Mesenchymal stem cell (in vitro differentiated cells and primary cell): ENCODE data around the gene RDH13.
"Not testable (repeated sequence)": the region's sequence is repeated elsewhere in the genome, so short reads cannot be mapped to it uniquely, and the experiment has no call there.

ENCODE experiments used
- DNase-seq: peaks from one replicate; pipeline ENCODE4 v3.0.0-alpha.2; 2013
- H2AFZ ChIP-seq: one replicate; pipeline ENCODE4 v1.6.1; 2013; ENCODE audit warnings: low read depth, mild to moderate bottlenecking, control low read depth, inconsistent platforms, low read length, moderate library complexity
- H2AK5ac ChIP-seq: 2 replicates; pipeline ENCODE4 v1.6.1; 2013; ENCODE audit warnings: low read length, moderate library complexity, mild to moderate bottlenecking, inconsistent platforms; ENCODE audit not compliant: severe bottlenecking
- H2BK120ac ChIP-seq: one replicate; pipeline ENCODE4 v1.6.1; 2013; ENCODE audit warnings: low read depth, mild to moderate bottlenecking, inconsistent platforms, low read length, moderate library complexity
- H2BK12ac ChIP-seq, 2 experiments: one replicate each; pipeline ENCODE4 v1.6.1; 2013; ENCODE audit warnings: inconsistent platforms in 2 of 2, low read length in 2 of 2, mild to moderate bottlenecking in 2 of 2, moderate library complexity in 2 of 2, control low read depth in 1 of 2
- H2BK15ac ChIP-seq: one replicate; pipeline ENCODE4 v1.6.1; 2013; ENCODE audit warnings: mild to moderate bottlenecking, low read depth, inconsistent platforms; ENCODE audit not compliant: poor library complexity, severe bottlenecking
- H2BK5ac ChIP-seq: 2 replicates; pipeline ENCODE4 v1.6.1; 2013; ENCODE audit warnings: low read depth, mild to moderate bottlenecking, low read length, control low read depth, inconsistent platforms; ENCODE audit not compliant: poor library complexity, severe bottlenecking
- H3K14ac ChIP-seq, 2 experiments: one replicate each; pipeline ENCODE4 v1.6.1; 2013; ENCODE audit warnings: inconsistent platforms in 2 of 2, low read length in 2 of 2, control low read depth in 1 of 2, mild to moderate bottlenecking in 1 of 2, moderate library complexity in 1 of 2
- H3K18ac ChIP-seq, 2 experiments: one replicate each; pipeline ENCODE4 v1.6.1; 2013; ENCODE audit warnings: inconsistent platforms in 2 of 2, low read length in 2 of 2, control low read depth in 1 of 2, low read depth in 1 of 2, mild to moderate bottlenecking in 1 of 2
- H3K23ac ChIP-seq, 2 experiments: one replicate each; pipeline ENCODE4 v1.6.1; 2013; ENCODE audit warnings: inconsistent platforms in 2 of 2, low read length in 2 of 2, mild to moderate bottlenecking in 2 of 2, moderate library complexity in 2 of 2, control low read depth in 1 of 2
- H3K27ac ChIP-seq: 2 replicates; pipeline ENCODE4 v1.5.1; 2013; ENCODE audit warnings: mild to moderate bottlenecking, moderate library complexity, low read length, control low read depth, inconsistent platforms; ENCODE audit not compliant: poor library complexity, severe bottlenecking
- H3K27me3 ChIP-seq, 2 experiments: 2 replicates each; pipeline versions ENCODE4 v1.6.1 to v1.7.0; 2013; ENCODE audit warnings: low read length in 2 of 2, mild to moderate bottlenecking in 2 of 2, moderate library complexity in 2 of 2, control low read depth in 1 of 2, inconsistent platforms in 1 of 2; ENCODE audit not compliant: control insufficient read depth in 1 of 2, insufficient read depth in 1 of 2
- H3K36me3 ChIP-seq, 2 experiments: 2 replicates each; pipeline versions ENCODE4 v1.6.1 to v1.7.0; 2013; ENCODE audit warnings: low read length in 2 of 2, control low read depth in 1 of 2, inconsistent platforms in 1 of 2, low read depth in 1 of 2, mild to moderate bottlenecking in 1 of 2; ENCODE audit not compliant: insufficient read depth in 2 of 2, control insufficient read depth in 1 of 2
- H3K4ac ChIP-seq, 2 experiments: one replicate each; pipeline ENCODE4 v1.6.1; 2013; ENCODE audit warnings: inconsistent platforms in 2 of 2, low read length in 2 of 2, mild to moderate bottlenecking in 2 of 2, moderate library complexity in 2 of 2, control low read depth in 1 of 2, low read depth in 1 of 2
- H3K4me1 ChIP-seq: 2 replicates; pipeline ENCODE4 v1.6.1; 2013; ENCODE audit warnings: low read depth, low read length, control low read depth; ENCODE audit not compliant: control insufficient read depth, insufficient read depth
- H3K4me2 ChIP-seq: 2 replicates; pipeline ENCODE4 v1.6.1; 2013; ENCODE audit warnings: low read length, mild to moderate bottlenecking, inconsistent platforms; ENCODE audit not compliant: poor library complexity, severe bottlenecking
- H3K4me3 ChIP-seq, 2 experiments: 2 replicates each; pipeline versions ENCODE4 v1.5.1 to v1.7.0; 2013; ENCODE audit warnings: low read length in 2 of 2, mild to moderate bottlenecking in 2 of 2, control low read depth in 1 of 2, low read depth in 1 of 2; ENCODE audit not compliant: insufficient read depth in 1 of 2
- H3K79me1 ChIP-seq: replicated peaks from 2 replicates; pipeline ENCODE4 v1.6.1; 2013; ENCODE audit warnings: mild to moderate bottlenecking, control low read depth, low read length, inconsistent platforms; ENCODE audit not compliant: poor library complexity, severe bottlenecking
- H3K9ac ChIP-seq: 2 replicates; pipeline ENCODE4 v1.7.0; 2013; ENCODE audit warnings: mild to moderate bottlenecking, low read length, moderate library complexity
- H3K9me3 ChIP-seq: 2 replicates; pipeline ENCODE4 v1.7.0; 2013; ENCODE audit warnings: mild to moderate bottlenecking, low read length; ENCODE audit not compliant: control insufficient read depth
- H4K8ac ChIP-seq: one replicate; pipeline ENCODE4 v1.6.1; 2013; ENCODE audit warnings: inconsistent platforms, mild to moderate bottlenecking, low read length, moderate library complexity
- H4K91ac ChIP-seq: one replicate; pipeline ENCODE4 v1.6.1; 2013; ENCODE audit warnings: mild to moderate bottlenecking, low read length, inconsistent platforms
- WGBS: methylation state at CpG from one replicate; pipeline ENCODE4 v1.1.7; 2013; ENCODE audit warnings: mixed read lengths; 5-methylcytosine and 5-hydroxymethylcytosine counted together

Gene RDH13

DNA sequence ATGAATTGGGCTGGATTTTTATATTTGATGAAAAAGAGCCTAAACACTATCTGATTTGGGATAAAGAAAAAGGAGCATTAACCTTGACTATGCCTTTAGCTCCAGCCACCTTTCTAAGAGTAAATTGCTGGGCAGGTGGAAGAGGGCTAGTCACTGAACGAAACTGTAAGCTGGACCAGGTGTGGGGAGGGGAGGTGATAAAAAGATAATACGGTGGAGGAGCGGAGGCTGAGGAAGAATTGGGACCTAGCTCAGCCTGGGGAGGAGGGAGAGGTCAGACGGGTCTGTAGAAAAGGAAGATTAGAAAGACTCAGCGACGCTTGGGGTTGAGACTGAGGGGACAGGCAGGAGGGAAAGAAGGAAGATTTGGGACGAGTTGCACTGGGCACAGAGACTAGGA lies 52.4 kb downstream of the RDH13 start:
- DNase-seq, H2BK12ac ChIP-seq, H3K4ac ChIP-seq, H3K27me3 ChIP-seq, H3K9me3 ChIP-seq, H3K9ac ChIP-seq, H3K4me3 ChIP-seq, H2AK5ac ChIP-seq, H2AFZ ChIP-seq, H3K14ac ChIP-seq, H3K4me1 ChIP-seq, H3K79me1 ChIP-seq, H2BK120ac ChIP-seq, H3K27ac ChIP-seq, H2BK15ac ChIP-seq, H3K18ac ChIP-seq, H3K36me3 ChIP-seq, H2BK5ac ChIP-seq, H3K23ac ChIP-seq, H4K8ac ChIP-seq, H4K91ac ChIP-seq, H3K4me2 ChIP-seq: not testable (repeated sequence)
- WGBS = 54% methylated on average over 7 of the region's 7 CpGs

DNA sequence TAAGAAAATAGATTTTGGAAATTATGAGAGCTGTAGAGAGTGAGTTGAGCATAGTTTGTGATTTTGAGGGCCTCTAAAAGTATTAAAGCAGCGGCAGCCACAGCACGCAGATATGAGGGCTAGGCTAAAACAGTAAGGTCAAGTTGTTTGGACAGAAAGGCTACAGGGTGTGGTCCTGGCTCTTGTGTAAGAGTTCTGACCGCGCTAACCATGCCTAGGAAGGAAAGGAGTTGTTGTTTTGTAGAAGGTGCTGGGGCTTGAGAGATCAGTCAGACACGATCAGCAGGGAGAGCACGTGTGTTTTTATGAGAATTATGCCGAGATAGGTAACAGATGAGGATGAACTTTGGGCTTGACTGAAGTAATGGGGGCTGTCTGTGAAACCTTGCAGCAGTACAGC lies 54.2 kb downstream of the RDH13 start:
- not testable (repeated sequence) for H2AK5ac ChIP-seq, H3K4me3 ChIP-seq, H3K4ac ChIP-seq, H2BK15ac ChIP-seq, H3K27me3 ChIP-seq, H3K27ac ChIP-seq, H2BK5ac ChIP-seq, H3K23ac ChIP-seq, H3K9me3 ChIP-seq, H2BK120ac ChIP-seq, H4K91ac ChIP-seq, H3K4me1 ChIP-seq, H3K9ac ChIP-seq, H2AFZ ChIP-seq, H3K79me1 ChIP-seq, H4K8ac ChIP-seq, H3K4me2 ChIP-seq, H3K14ac ChIP-seq, H2BK12ac ChIP-seq, H3K36me3 ChIP-seq, DNase-seq, H3K18ac ChIP-seq
- WGBS = 78% methylated on average over 7 of the region's 7 CpGs

DNA sequence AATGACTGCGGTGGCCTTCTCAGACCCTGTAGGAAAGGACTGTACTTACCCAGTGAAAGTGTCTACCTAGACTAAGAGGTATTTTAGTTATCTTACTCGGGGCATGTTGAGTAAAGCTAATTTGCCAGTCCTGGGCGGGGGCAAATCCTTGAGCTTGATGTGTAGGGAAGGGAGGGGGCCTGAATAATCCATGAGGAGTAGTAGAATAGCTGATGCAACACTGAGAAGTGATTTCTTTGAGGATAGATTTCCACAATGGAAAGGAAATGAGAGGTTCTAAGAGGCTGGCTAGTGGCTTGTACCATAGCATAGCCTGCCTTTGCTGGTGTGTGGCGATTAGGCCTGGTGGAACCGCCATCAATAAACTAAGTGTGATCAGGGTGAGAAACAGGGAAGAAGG lies 54.8 kb downstream of the RDH13 start:
- not testable (repeated sequence) for H2BK120ac ChIP-seq, H3K9me3 ChIP-seq, H3K4me1 ChIP-seq, H4K8ac ChIP-seq, H3K4me3 ChIP-seq, H2BK15ac ChIP-seq, DNase-seq, H2AK5ac ChIP-seq, H3K9ac ChIP-seq, H4K91ac ChIP-seq, H3K4ac ChIP-seq, H3K14ac ChIP-seq, H2AFZ ChIP-seq, H3K4me2 ChIP-seq, H2BK5ac ChIP-seq, H3K27me3 ChIP-seq, H3K36me3 ChIP-seq, H3K23ac ChIP-seq, H3K79me1 ChIP-seq, H2BK12ac ChIP-seq, H3K27ac ChIP-seq, H3K18ac ChIP-seq
- 53% methylated on average over 5 of the region's 5 CpGs for WGBS

DNA sequence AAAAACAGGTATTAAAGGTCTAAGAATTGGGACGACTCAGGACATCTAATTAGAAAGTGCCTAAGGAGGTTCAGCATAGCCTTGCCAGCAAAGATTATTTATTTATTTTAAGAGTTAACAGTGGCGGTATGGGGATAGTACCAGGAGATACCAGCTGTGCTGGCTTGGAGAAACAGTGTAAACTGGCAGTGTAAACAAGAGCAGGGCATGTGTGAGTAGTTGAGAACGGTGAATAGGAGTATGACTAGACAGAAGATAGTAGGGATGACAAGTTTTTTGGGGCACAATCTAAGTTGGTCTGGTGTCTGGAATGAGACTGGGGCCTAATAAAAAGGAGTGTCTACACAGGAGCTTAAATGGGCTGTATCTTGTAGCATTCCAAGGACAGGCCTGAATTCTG lies 55.4 kb downstream of the RDH13 start:
- H2BK5ac ChIP-seq, H3K27ac ChIP-seq, DNase-seq, H3K9me3 ChIP-seq, H3K36me3 ChIP-seq, H3K4me1 ChIP-seq, H4K91ac ChIP-seq, H4K8ac ChIP-seq, H2AK5ac ChIP-seq, H3K79me1 ChIP-seq, H2BK15ac ChIP-seq, H2BK120ac ChIP-seq, H3K4me2 ChIP-seq, H3K4me3 ChIP-seq, H3K27me3 ChIP-seq, H3K18ac ChIP-seq, H3K4ac ChIP-seq, H2BK12ac ChIP-seq, H3K23ac ChIP-seq, H3K14ac ChIP-seq, H2AFZ ChIP-seq, H3K9ac ChIP-seq: not testable (repeated sequence)
- 46% methylated on average over 3 of the region's 3 CpGs for WGBS
